GM10266 (cell line): ENCODE data around the gene FOXO3.

ENCODE experiments used
- DNase-seq: peaks from one replicate; pipeline ENCODE4 v3.0.0; 2012; ENCODE audit errors: extremely low spot score
- TF ChIP-seq, protein P1 (sequence below): IDR thresholded peaks from 2 replicates; pipeline ENCODE4 v1.5.1; 2012; ENCODE audit warnings: mild to moderate bottlenecking, low read depth; ENCODE audit not compliant: control insufficient read depth, insufficient read depth; ENCODE audit errors: missing control alignments

FOXO3 gene

GRCh38 chr6:108585359-108585758 lies 24.6 kb downstream of the FOXO3 start:
- TF ChIP-seq, protein P1, sequence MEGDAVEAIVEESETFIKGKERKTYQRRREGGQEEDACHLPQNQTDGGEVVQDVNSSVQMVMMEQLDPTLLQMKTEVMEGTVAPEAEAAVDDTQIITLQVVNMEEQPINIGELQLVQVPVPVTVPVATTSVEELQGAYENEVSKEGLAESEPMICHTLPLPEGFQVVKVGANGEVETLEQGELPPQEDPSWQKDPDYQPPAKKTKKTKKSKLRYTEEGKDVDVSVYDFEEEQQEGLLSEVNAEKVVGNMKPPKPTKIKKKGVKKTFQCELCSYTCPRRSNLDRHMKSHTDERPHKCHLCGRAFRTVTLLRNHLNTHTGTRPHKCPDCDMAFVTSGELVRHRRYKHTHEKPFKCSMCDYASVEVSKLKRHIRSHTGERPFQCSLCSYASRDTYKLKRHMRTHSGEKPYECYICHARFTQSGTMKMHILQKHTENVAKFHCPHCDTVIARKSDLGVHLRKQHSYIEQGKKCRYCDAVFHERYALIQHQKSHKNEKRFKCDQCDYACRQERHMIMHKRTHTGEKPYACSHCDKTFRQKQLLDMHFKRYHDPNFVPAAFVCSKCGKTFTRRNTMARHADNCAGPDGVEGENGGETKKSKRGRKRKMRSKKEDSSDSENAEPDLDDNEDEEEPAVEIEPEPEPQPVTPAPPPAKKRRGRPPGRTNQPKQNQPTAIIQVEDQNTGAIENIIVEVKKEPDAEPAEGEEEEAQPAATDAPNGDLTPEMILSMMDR, result no peak
- no peak for DNase-seq

DNA sequence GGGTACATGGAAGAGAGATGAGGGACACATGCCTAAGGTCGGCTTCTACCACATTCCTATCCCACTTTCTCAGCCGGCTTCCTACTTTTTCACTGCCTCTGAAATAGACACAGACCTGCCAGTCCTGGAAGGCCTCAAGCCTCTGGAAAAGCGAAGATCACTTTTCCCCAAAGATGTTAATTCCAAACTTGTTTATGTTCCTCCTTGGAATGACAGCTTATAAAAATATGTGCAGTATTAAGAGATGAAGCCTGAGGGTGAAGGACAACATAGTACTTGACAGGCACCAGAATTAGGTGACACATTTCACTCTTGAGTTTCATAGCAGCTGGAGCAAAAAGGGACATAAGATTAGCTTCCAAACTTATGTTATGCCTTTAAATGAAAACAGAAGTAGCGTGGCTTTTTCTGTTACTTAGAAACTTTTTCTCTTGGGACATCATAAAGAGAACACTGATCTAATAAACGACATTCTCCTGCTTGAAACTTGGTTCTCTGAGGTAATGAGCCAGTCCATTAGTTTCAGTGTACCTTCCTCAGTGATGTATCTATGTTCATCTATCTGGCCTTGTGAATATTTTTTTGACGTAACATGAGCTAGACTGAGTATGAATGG lies 25.3 kb downstream of the FOXO3 start:
- TF ChIP-seq, protein P1, result no peak
- no peak for DNase-seq

DNA sequence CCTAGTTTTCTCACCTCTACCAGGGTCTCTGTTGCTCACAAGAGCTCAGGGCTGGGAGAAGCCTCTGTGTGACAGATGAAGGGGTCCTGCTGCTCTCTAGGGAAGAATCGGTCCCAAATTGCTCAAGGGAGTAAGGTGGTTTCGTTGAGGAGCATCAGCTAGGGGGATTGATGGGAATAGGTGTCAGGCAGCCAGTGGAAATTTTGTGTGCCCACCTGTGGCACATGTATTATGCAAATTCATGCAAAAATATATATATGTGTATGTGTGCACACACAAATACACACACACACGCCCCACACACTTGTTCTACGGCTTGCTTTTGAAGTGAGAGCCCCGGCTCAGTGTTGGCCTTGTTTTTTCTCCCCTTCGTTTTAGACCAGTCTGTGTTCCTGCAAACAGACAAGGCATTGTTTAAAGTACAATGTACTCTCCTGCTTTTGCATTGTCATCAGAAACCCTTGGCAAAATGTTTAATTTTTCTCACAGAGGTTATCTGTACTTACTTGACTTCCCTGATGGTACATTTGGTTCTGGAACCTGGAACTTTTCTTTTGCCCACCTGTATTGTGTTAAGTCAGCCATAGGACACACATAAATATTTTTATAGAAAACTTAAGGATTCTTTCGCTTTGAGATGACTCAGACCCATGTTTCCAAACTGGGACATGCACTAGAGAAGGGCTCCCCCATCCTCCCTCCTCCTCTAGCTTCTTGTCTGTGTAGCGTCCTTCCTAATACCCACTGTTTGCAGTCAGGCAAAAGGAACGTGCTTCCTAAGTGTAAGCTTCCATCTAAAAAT lies 26.7 kb downstream of the FOXO3 start:
- DNase-seq, result no peak
- TF ChIP-seq, protein P1, result no peak

- DNase-seq, result no peak
- TF ChIP-seq, protein P1, result no peak
Measured at GRCh38 chr6:108588586-108588985, 27.9 kb downstream of the FOXO3 start.

- no peak for DNase-seq
- TF ChIP-seq, protein P1, result no peak
Measured at GRCh38 chr6:108589244-108589791, 28.6 kb downstream of the FOXO3 start.

DNA sequence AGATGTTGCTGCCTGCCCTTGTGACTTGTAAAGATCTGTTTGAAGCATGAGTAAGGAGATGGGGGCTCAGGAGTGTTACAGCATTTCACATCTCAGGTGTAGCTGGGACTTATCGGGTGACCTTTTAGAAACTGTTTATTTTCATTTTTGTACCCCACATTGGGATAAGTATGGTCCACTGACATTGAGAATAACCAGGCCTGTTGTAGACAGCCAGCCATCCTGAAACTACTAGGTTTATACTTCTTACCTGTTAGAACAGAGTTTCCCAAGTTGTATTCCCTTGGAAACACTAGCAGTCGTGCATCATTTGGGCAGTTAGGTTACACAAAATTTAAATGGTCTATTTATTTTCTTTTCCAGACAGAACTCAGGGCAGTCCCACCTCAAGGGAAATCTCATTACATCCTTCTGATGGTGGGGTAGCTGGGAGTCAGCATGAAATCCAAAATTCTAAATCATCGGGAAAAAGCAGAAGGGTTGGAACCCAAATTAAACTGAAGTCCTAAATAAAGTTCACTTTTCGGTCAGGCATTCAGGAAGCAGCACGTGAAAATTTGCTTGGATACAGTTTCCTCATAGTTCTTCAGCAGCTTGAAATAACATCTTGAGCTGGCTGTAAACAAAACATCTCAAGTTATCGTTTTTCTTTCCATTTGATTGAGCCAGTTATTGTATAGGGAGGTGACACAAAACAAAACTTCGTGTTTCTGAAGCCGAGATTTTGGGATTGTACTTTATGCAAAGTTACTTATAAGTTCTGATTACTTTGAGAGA lies 30.5 kb downstream of the FOXO3 start:
- TF ChIP-seq, protein P1, result no peak
- no peak for DNase-seq
